Measurements from ENCODE around the gene CELF2.
"Not testable (repeated sequence)": the region's sequence is repeated elsewhere in the genome, so short reads cannot be mapped to it uniquely, and the experiment has no call there.

Gene CELF2

DNA sequence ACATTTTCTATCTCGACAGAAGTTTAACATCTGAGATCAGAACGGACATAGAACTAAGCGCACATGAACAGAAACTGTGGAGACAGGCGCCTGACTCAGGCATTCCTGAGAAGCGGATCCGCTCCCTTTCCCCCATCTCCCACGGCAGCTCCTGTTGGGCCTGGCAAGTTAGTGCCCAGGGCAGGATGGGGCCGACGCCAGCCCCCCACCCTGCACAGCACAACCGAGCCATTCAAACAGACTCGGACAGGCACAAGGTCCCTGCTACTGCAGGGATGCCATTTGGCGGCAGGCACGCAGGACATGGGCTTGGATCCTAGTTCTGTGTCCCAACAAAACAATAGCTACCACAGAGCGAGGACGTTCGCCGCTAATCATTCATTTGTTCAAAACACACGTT lies 322.0 kb downstream of the CELF2 start:
- H3K4me3 ChIP-seq (ENCODE audit: low read depth, low read length): no peak overlapping the region
- TF ChIP-seq, protein P1, sequence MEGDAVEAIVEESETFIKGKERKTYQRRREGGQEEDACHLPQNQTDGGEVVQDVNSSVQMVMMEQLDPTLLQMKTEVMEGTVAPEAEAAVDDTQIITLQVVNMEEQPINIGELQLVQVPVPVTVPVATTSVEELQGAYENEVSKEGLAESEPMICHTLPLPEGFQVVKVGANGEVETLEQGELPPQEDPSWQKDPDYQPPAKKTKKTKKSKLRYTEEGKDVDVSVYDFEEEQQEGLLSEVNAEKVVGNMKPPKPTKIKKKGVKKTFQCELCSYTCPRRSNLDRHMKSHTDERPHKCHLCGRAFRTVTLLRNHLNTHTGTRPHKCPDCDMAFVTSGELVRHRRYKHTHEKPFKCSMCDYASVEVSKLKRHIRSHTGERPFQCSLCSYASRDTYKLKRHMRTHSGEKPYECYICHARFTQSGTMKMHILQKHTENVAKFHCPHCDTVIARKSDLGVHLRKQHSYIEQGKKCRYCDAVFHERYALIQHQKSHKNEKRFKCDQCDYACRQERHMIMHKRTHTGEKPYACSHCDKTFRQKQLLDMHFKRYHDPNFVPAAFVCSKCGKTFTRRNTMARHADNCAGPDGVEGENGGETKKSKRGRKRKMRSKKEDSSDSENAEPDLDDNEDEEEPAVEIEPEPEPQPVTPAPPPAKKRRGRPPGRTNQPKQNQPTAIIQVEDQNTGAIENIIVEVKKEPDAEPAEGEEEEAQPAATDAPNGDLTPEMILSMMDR (IDR thresholded peaks at IDR 0.05; ENCODE audit: low read depth, low read length): no peak
- TF ChIP-seq MAX (IDR thresholded peaks at IDR 0.05; ENCODE audit: low read depth, low read length) (no peak), POLR2A (IDR thresholded peaks at IDR 0.05; ENCODE audit: extremely low read depth, insufficient read length) (no peak), MYC (IDR thresholded peaks at IDR 0.05; ENCODE audit: low read depth, low read length) (no peak)
- no peak for DNase-seq (ENCODE audit: low read depth)

GRCh38 chr10:11341283-11341960 lies 323.8 kb downstream of the CELF2 start:
- TF ChIP-seq POLR2A (IDR thresholded peaks at IDR 0.05; ENCODE audit: extremely low read depth, insufficient read length): no peak
- TF ChIP-seq, protein P1 (IDR thresholded peaks at IDR 0.05; ENCODE audit: low read depth, low read length): no peak
- TF ChIP-seq MAX (IDR thresholded peaks at IDR 0.05; ENCODE audit: low read depth, low read length): no peak
- TF ChIP-seq MYC (IDR thresholded peaks at IDR 0.05; ENCODE audit: low read depth, low read length): no peak
- peak; percentile 50 for DNase-seq (ENCODE audit: low read depth)
- no peak overlapping the region for H3K4me3 ChIP-seq (ENCODE audit: low read depth, low read length)

DNA sequence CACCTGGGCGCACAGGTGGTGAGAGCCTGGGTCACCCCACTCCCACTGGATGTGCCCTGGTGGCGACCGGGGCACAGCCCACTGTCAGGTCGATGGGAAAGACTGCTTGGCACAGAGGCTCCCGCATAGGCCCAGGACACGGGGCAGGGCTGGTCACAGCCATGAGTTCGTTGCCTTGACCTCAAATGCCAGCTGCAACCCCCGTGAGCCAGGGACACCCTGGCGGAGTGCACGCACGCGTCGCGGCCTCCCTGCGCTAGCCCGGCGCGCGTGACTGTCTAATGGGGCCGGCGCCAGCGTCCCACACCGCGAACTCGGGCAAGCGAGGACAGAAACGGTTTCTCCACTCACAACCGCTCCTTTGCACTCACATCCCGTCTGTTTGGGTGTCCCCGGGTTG lies 326.4 kb downstream of the CELF2 start:
- TF ChIP-seq MYC (IDR thresholded peaks at IDR 0.05; ENCODE audit: low read depth, low read length): no peak
- TF ChIP-seq MAX (IDR thresholded peaks at IDR 0.05; ENCODE audit: low read depth, low read length): no peak
- no peak for TF ChIP-seq POLR2A (IDR thresholded peaks at IDR 0.05; ENCODE audit: extremely low read depth, insufficient read length)
- TF ChIP-seq, protein P1 (IDR thresholded peaks at IDR 0.05; ENCODE audit: low read depth, low read length): no peak
- DNase-seq (ENCODE audit: low read depth): no peak
- peak overlapping the region; percentile 56 for H3K4me3 ChIP-seq (ENCODE audit: low read depth, low read length)

DNA sequence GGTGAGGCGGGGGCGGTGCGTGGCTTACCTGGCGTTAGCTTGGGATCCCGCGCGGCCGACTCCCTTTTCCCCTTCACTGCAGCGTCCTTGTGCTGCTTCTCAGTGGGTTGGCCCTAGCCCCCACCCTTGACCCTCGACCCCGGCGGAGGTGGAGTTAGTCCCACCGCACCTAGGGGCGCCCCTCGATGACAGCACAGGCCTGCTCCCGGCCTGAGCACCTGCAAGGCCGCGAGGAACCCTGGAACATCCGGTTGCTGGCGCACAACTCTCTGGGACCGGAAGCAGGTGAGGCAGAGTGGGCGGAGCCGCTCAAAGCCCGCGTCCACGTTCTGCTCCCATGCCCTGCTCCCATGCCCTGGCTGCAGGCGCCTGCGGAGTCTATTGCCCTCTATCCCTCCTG lies 326.9 kb downstream of the CELF2 start:
- TF ChIP-seq MAX (IDR thresholded peaks at IDR 0.05; ENCODE audit: low read depth, low read length) (peak; percentile 35), MYC (IDR thresholded peaks at IDR 0.05; ENCODE audit: low read depth, low read length) (peak; percentile 60; the same call in 1 of the 2 replicates), POLR2A (IDR thresholded peaks at IDR 0.05; ENCODE audit: extremely low read depth, insufficient read length) (peak; percentile 19)
- TF ChIP-seq, protein P1 (IDR thresholded peaks at IDR 0.05; ENCODE audit: low read depth, low read length): no peak
- DNase-seq (ENCODE audit: low read depth): peak; percentile 71
- peak overlapping the region; percentile 56 for H3K4me3 ChIP-seq (ENCODE audit: low read depth, low read length)

GRCh38 chr10:11345224-11346054 lies 327.8 kb downstream of the CELF2 start:
- peak; percentile 81 for DNase-seq (ENCODE audit: low read depth)
- TF ChIP-seq POLR2A (IDR thresholded peaks at IDR 0.05; ENCODE audit: extremely low read depth, insufficient read length) (no peak), MYC (IDR thresholded peaks at IDR 0.05; ENCODE audit: low read depth, low read length) (no peak), MAX (IDR thresholded peaks at IDR 0.05; ENCODE audit: low read depth, low read length) (no peak)
- TF ChIP-seq, protein P1 (IDR thresholded peaks at IDR 0.05; ENCODE audit: low read depth, low read length): peak; percentile 36
- peak overlapping the region; percentile 56 for H3K4me3 ChIP-seq (ENCODE audit: low read depth, low read length)

DNA sequence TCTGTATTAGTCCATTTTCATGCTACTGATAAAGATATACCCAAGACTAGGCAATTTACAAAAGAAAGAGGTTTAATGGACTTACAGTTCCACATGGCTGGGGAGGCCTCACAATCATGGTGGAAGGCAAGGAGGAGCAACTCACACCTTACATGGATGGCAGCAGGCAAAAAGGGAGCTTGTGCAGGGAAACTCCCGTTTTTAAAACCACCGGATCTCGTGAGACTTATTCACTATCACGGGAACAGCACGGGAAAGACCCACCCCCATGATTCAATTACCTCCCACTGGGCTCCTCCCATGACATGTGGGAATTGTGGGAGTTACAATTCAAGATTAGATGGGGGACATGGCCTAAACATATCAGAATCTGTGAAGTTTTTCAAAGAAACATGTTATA lies 329.9 kb downstream of the CELF2 start:
- not testable (repeated sequence) for DNase-seq (ENCODE audit: low read depth); H3K4me3 ChIP-seq (ENCODE audit: low read depth, low read length)

Measured in NB4 (cell line).